K562 (cell line): ENCODE results near the gene NOTCH3. TPM values are rescaled to one million over a fixed set of nuclear protein-coding genes. Genes with fewer than 3 reads are reported as not detected.

ENCODE experiments used
- ATAC-seq: fragments of 200-7000 bp; cut with Tn5 transposase; 3 replicates; pipeline ENCODE4 v1.9.1; 2020; ENCODE audit warnings: moderate library complexity
- BruUV-seq: library from RNA; stranded (reverse); fragments of 400-500 nt; replicated peaks from 2 replicates; lab custom pipeline; 2021; lab: Mats Ljungman, UMichigan
- CTCF ChIA-PET: fragments of 300-600 bp; formaldehyde crosslinking; extraction: SDS; loops from one replicate; lab custom pipeline; 2021; ENCODE audit warnings: low intra/inter-chr PET ratio; lab: Yijun Ruan, JAX
- POLR2A ChIA-PET: fragments of 300-600, 350-650 bp; sonication (Branson Sonifier 250); formaldehyde crosslinking; extraction: SDS; loops from one replicate; lab custom pipeline; 2021; ENCODE audit warnings: antibody characterized with exemption, inconsistent platforms; lab: Yijun Ruan, JAX
- DNase-seq, 4 experiments: peaks; one replicate each; pipeline versions ENCODE4 v3.0.0 to v3.0.0-alpha.2; 2011 to 2018; ENCODE audit warnings: low spot score in 3 of 4, mixed read lengths in 3 of 4; ENCODE audit errors: extremely low read depth in 1 of 4
- FAIRE-seq: peaks from 2 replicates; lab custom pipeline; 2011; peaks lifted over from hg19 to GRCh38; lab: Jason Lieb, UNC
- H2AFZ ChIP-seq: 2 replicates; pipeline ENCODE4 v1.6.0; 2011; ENCODE audit warnings: low read depth, low read length, control low read depth, inconsistent platforms
- H3K27ac ChIP-seq: fragments of 200-600 bp; 3 replicates; pipeline ENCODE4 v1.8.0; 2011; ENCODE audit warnings: low read depth, mild to moderate bottlenecking, control low read depth, inconsistent platforms, low read length, moderate library complexity, mixed read lengths; ENCODE audit errors: extremely low read depth
- H3K27me3 ChIP-seq, 2 experiments: fragments of 300-600 bp in 1 of 2; 2 replicates in 1 of 2; 3 replicates in 1 of 2; pipeline versions ENCODE4 v1.6.0 to v1.8.0; 2011; ENCODE audit warnings: inconsistent platforms in 2 of 2, low read length in 2 of 2, mild to moderate bottlenecking in 1 of 2, mixed read lengths in 1 of 2, moderate library complexity in 1 of 2; ENCODE audit not compliant: control insufficient read depth in 2 of 2, insufficient read depth in 2 of 2
- H3K36me3 ChIP-seq: fragments of 300-600 bp; 3 replicates; pipeline ENCODE4 v1.8.0; 2011; ENCODE audit warnings: mild to moderate bottlenecking, low read length, inconsistent platforms; ENCODE audit not compliant: control insufficient read depth, insufficient read depth
- H3K4me1 ChIP-seq, 2 experiments: fragments of 200-600 bp in 1 of 2; replicated peaks in 1 of 2; 2 replicates in 1 of 2; 3 replicates in 1 of 2; pipeline versions ENCODE4 v1.5.1 to v1.8.0; 2011; ENCODE audit warnings: inconsistent platforms in 2 of 2, low read length in 2 of 2, mild to moderate bottlenecking in 1 of 2, mixed read lengths in 1 of 2, moderate library complexity in 1 of 2; ENCODE audit not compliant: control insufficient read depth in 2 of 2, insufficient read depth in 2 of 2
- H3K4me2 ChIP-seq: 2 replicates; pipeline ENCODE4 v1.6.1; 2011; ENCODE audit warnings: low read length, control low read depth, inconsistent platforms, mixed read lengths; ENCODE audit not compliant: insufficient read depth
- H3K4me3 ChIP-seq: fragments of 200-600 bp; sonication (generic), shearing (Covaris generic); 2 replicates; pipeline ENCODE4 v1.5.1; 2016; ENCODE audit warnings: control low read depth, inconsistent platforms
- H3K79me2 ChIP-seq: fragments of 200-600 bp; 3 replicates; pipeline ENCODE4 v1.8.0; 2011; ENCODE audit warnings: low read length, inconsistent platforms; ENCODE audit not compliant: control insufficient read depth, insufficient read depth
- H3K9ac ChIP-seq, 2 experiments: 2 replicates each; pipeline versions ENCODE4 v1.6.0 to v1.6.1; 2011; ENCODE audit warnings: low read depth in 2 of 2, low read length in 2 of 2, control low read depth in 1 of 2, inconsistent platforms in 1 of 2, mild to moderate bottlenecking in 1 of 2, mixed read lengths in 1 of 2; ENCODE audit not compliant: insufficient read depth in 1 of 2
- H3K9me1 ChIP-seq: one replicate; pipeline ENCODE4 v1.6.0; 2011; ENCODE audit warnings: inconsistent platforms, mild to moderate bottlenecking, low read length, moderate library complexity; ENCODE audit not compliant: control insufficient read depth, insufficient read depth
- H3K9me3 ChIP-seq: replicated peaks from 2 replicates; pipeline ENCODE4 v1.5.1; 2011; ENCODE audit warnings: low read depth, low read length, inconsistent platforms; ENCODE audit not compliant: control insufficient read depth, insufficient read depth
- H4K20me1 ChIP-seq: replicated peaks from 2 replicates; pipeline ENCODE4 v1.6.1; 2011; ENCODE audit warnings: low read length, inconsistent platforms, mixed read lengths; ENCODE audit not compliant: control insufficient read depth, insufficient read depth
- BMI1 ChIP-seq: fragments of 150-350 bp; IDR thresholded peaks from 2 replicates; pipeline ENCODE4 v1.6.1; 2014; ENCODE audit warnings: low read length
- HEY1 ChIP-seq: fragments of 250-450 bp; sonication (Bioruptor Pico); IDR thresholded peaks from 2 replicates; pipeline ENCODE4 v1.5.0; 2020; ENCODE audit warnings: mild to moderate bottlenecking, moderate library complexity, borderline replicate concordance
- HIVEP1 ChIP-seq: fragments of 250-450 bp; sonication (Bioruptor Pico); IDR thresholded peaks from 2 replicates; pipeline ENCODE4 v1.4.0; 2020; ENCODE audit warnings: mild to moderate bottlenecking
- LCOR ChIP-seq: sonication (generic); formaldehyde crosslinking; IDR thresholded peaks from 2 replicates; pipeline ENCODE4 v1.8.0; 2022; ENCODE audit warnings: mild to moderate bottlenecking, missing genetic modification reagents
- MAFG ChIP-seq: fragments of 450-650 bp; conservative IDR thresholded peaks from 2 replicates; pipeline ENCODE4 v1.6.1; 2016; ENCODE audit warnings: missing genetic modification characterization, missing compliant biosample characterization
- POLR2B ChIP-seq: fragments of 450-650 bp; IDR thresholded peaks from 2 replicates; pipeline ENCODE4 v1.6.1; 2018; ENCODE audit warnings: low read depth; ENCODE audit not compliant: partially characterized antibody
- RBM39 ChIP-seq: fragments of 200-400 bp; formaldehyde crosslinking; optimal IDR thresholded peaks from 2 replicates; pipeline ENCODE3; 2018; ENCODE audit warnings: low read depth, low read length
- TARDBP ChIP-seq: fragments of 450-650 bp; IDR thresholded peaks from 2 replicates; pipeline ENCODE4 v1.6.1; 2016
- U2AF2 ChIP-seq: fragments of 200-400 bp; formaldehyde crosslinking; optimal IDR thresholded peaks from 2 replicates; pipeline ENCODE3; 2017; ENCODE audit warnings: low read depth, mild to moderate bottlenecking, low read length
- XRCC3 ChIP-seq: fragments of 450-650 bp; IDR thresholded peaks from 2 replicates; pipeline ENCODE4 v1.6.1; 2017; ENCODE audit warnings: mild to moderate bottlenecking, moderate library complexity
- WGBS: fragments of 100-300 bp; shearing (Covaris generic); methylation state at CpG from one replicate; pipeline ENCODE4 v1.1.6; 2016; ENCODE audit warnings: low coverage, mixed read lengths; ENCODE audit not compliant: insufficient coverage; ENCODE audit errors: missing lambda C conversion rate; 5-methylcytosine and 5-hydroxymethylcytosine counted together
- in situ Hi-C: fragments of 300-500 bp; cut with MboI; formaldehyde crosslinking; loops from 4 replicates; pipeline ENCODE4 v1.15.0; 2018; ENCODE audit warnings: inconsistent platforms, mixed read lengths
- intact Hi-C: fragments of 100-400 bp; cut with micrococcal nuclease; formaldehyde crosslinking; loops from 2 replicates; pipeline ENCODE4 v1.14.2; 2022
- polyA plus RNA-seq, 8 experiments: library from polyadenylated mRNA; depleted of rRNA in 4 of 8; stranded (reverse) in 5 of 8; unstranded in 3 of 8; fragments of >200 nt; fragmentation: Nextera tagmentation in 2 of 8; fragmentation: Illumina TruSeq in 1 of 8; extraction: Ambion mirVana in 2 of 8; extraction: Trizol in 1 of 8; gene quantifications; 2 replicates each; pipeline versions ENCODE4 v1.2.1 to v1.2.3, GENCODE V29; 2011 to 2014; ENCODE audit warnings: inconsistent platforms in 1 of 8, missing spikeins in 1 of 8
- total RNA-seq, 7 experiments: library from RNA; depleted of rRNA in 6 of 7; stranded (reverse); fragments of >200 nt in 6 of 7; fragmentation: Illumina TruSeq in 2 of 7; extraction: Trizol in 2 of 7; gene quantifications; 2 replicates each; pipeline versions ENCODE4 v1.2.1 to v1.2.3, GENCODE V29; 2011 to 2021; ENCODE audit warnings: low replicate concordance in 1 of 7
- TF ChIP-seq, protein P1 (sequence below): fragments of 250-450 bp; sonication (Bioruptor Pico); IDR thresholded peaks from 2 replicates; pipeline ENCODE4 v1.4.0; 2020
- TF ChIP-seq, protein P2 (sequence below): fragments of 450-650 bp; formaldehyde crosslinking; IDR thresholded peaks from 2 replicates; pipeline ENCODE4 v1.4.0; 2022; ENCODE audit warnings: missing genetic modification characterization

The NOTCH3 gene
- total and polyA plus RNA-seq, 9 of the 15 experiments (the other 6 are each of a cell fraction or from before 2014, with no cell fraction given), result under 0.01 to 1.2 (median 0.16) TPM

DNA sequence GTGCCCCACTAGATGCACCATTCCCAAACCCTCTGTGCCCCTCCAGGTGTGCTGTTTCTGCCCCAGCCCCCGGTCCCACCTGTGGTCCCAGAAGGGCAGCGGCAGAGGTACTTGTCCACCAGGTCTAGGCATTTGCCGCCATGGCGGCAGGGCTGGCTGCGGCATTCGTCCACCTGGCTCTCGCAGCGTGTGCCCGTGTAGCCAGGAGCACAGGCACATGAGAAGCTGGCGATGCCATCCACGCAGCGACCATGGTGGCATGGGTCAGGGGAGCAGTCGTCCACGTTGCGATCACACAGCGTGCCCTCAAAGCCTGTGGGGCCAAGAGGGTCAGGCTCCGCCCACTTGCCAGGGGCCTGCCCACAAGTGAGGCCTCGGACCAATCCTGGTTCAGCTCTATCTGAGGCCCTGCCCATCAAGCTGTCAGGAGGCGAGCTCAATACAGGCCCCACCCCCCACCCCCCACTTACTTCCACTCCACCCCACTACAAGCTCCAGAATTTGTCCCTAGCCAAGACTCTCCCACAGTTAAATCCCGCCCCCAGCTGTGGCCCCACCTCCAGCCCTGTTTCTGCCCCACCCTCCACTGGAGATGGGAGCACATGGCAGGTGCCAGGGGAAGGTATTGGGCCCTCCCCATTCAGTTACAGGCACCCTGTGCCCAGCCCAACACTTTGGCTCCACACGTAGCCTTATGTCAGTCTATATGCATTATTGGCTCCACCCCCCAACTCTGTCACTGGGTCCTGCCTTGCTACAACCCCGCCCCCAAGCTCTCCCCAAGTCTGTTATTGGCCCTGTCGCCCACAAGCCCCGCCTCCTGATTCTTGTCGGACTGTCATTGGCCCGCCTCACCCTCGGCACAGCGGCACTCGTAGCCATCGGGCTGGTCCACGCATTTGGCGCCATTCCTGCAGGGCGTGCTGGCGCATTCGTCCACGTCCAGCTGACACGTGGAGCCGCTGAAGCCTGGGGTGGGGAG lies 13.5 kb downstream of the NOTCH3 start:
- Histone ChIP-seq H3K4me1 (peaks cover 0 to 33% of the 10 kb centered on the region in 2 experiments; a peak in 2 of 5 replicates), H3K9me1 (no peaks in the 10 kb centered on the region), H3K79me2 (no peaks in the 10 kb centered on the region), H3K4me3 (no peak overlapping the region), H3K9me3 (no peaks in the 10 kb centered on the region), H3K4me2 (peak overlapping the region; percentile 3; the same call in 1 of the 2 replicates), H2AFZ (0 out of 2 replicates have a peak overlapping the region, but pooled peaks have one; percentile 45), H3K27ac (no peak overlapping the region), H3K27me3 (peaks cover 12 to 56% of the 10 kb centered on the region in 2 experiments), H3K9ac (no peak overlapping the region), H4K20me1 (0 out of 2 replicates have a peak, but pooled peaks cover 4% of the 10 kb centered on the region), H3K36me3 (no peaks in the 10 kb centered on the region)
- intact Hi-C loops, result no loop called here
- 48% methylated on average over 37 of the region's 38 CpGs for WGBS
- DNase-seq (peak; percentile 64 to 73 (median 70)), ATAC-seq (peak; percentile 87), FAIRE-seq (no peak)
- CTCF ChIA-PET, result no interaction called here
- POLR2A ChIA-PET, result interaction anchor here (0.6 kb wide), 3 partner anchors 118 to 456 kb away, joined by 3 to 5 read pairs (median 3); no protein-coding TSS in a partner anchor
- in situ Hi-C loops, result no loop called here
- BruUV-seq, result no TSS peak
- TF ChIP-seq, protein P1, sequence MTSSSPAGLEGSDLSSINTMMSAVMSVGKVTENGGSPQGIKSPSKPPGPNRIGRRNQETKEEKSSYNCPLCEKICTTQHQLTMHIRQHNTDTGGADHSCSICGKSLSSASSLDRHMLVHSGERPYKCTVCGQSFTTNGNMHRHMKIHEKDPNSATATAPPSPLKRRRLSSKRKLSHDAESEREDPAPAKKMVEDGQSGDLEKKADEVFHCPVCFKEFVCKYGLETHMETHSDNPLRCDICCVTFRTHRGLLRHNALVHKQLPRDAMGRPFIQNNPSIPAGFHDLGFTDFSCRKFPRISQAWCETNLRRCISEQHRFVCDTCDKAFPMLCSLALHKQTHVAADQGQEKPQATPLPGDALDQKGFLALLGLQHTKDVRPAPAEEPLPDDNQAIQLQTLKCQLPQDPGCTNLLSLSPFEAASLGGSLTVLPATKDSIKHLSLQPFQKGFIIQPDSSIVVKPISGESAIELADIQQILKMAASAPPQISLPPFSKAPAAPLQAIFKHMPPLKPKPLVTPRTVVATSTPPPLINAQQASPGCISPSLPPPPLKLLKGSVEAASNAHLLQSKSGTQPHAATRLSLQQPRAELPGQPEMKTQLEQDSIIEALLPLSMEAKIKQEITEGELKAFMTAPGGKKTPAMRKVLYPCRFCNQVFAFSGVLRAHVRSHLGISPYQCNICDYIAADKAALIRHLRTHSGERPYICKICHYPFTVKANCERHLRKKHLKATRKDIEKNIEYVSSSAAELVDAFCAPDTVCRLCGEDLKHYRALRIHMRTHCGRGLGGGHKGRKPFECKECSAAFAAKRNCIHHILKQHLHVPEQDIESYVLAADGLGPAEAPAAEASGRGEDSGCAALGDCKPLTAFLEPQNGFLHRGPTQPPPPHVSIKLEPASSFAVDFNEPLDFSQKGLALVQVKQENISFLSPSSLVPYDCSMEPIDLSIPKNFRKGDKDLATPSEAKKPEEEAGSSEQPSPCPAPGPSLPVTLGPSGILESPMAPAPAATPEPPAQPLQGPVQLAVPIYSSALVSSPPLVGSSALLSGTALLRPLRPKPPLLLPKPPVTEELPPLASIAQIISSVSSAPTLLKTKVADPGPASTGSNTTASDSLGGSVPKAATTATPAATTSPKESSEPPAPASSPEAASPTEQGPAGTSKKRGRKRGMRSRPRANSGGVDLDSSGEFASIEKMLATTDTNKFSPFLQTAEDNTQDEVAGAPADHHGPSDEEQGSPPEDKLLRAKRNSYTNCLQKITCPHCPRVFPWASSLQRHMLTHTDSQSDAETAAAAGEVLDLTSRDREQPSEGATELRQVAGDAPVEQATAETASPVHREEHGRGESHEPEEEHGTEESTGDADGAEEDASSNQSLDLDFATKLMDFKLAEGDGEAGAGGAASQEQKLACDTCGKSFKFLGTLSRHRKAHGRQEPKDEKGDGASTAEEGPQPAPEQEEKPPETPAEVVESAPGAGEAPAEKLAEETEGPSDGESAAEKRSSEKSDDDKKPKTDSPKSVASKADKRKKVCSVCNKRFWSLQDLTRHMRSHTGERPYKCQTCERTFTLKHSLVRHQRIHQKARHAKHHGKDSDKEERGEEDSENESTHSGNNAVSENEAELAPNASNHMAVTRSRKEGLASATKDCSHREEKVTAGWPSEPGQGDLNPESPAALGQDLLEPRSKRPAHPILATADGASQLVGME (CRISPR knock-in tag), result no peak
- TF ChIP-seq HIVEP1 (CRISPR knock-in tag), result no peak
- no peak for TF ChIP-seq XRCC3
- TF ChIP-seq, protein P2, sequence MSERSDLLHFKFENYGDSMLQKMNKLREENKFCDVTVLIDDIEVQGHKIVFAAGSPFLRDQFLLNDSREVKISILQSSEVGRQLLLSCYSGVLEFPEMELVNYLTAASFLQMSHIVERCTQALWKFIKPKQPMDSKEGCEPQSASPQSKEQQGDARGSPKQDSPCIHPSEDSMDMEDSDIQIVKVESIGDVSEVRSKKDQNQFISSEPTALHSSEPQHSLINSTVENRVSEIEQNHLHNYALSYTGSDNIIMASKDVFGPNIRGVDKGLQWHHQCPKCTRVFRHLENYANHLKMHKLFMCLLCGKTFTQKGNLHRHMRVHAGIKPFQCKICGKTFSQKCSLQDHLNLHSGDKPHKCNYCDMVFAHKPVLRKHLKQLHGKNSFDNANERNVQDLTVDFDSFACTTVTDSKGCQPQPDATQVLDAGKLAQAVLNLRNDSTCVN (CRISPR knock-in tag), result no peak
- no peak for TF ChIP-seq TARDBP
- no peak for TF ChIP-seq LCOR (CRISPR knock-in tag)
- no peak for TF ChIP-seq U2AF2
- TF ChIP-seq MAFG, result no peak
- TF ChIP-seq BMI1, result no peak
- no peak for TF ChIP-seq HEY1
- TF ChIP-seq RBM39, result no peak
- TF ChIP-seq POLR2B, result no peak
